Keratinocyte (primary cell): ENCODE measurements around the gene BORCS5.

Experiments
- EZH2 ChIP-seq: IDR thresholded peaks from one replicate; pipeline ENCODE4 v1.6.1; 2012; ENCODE audit warnings: inconsistent platforms, mild to moderate bottlenecking, low read length, moderate library complexity
- TF ChIP-seq, protein P1 (sequence below), 3 experiments: IDR thresholded peaks in 1 of 3; conservative IDR thresholded peaks in 1 of 3; optimal IDR thresholded peaks in 1 of 3; 2 replicates in 2 of 3; 3 replicates in 1 of 3; pipeline versions ENCODE3 to v1.5.1; 2011; ENCODE audit warnings: low read length in 3 of 3, mild to moderate bottlenecking in 3 of 3, moderate library complexity in 2 of 3, control low read depth in 1 of 3, inconsistent platforms in 1 of 3; ENCODE audit not compliant: insufficient read depth in 2 of 3; ENCODE audit errors: extremely low read depth in 1 of 3

DNA sequence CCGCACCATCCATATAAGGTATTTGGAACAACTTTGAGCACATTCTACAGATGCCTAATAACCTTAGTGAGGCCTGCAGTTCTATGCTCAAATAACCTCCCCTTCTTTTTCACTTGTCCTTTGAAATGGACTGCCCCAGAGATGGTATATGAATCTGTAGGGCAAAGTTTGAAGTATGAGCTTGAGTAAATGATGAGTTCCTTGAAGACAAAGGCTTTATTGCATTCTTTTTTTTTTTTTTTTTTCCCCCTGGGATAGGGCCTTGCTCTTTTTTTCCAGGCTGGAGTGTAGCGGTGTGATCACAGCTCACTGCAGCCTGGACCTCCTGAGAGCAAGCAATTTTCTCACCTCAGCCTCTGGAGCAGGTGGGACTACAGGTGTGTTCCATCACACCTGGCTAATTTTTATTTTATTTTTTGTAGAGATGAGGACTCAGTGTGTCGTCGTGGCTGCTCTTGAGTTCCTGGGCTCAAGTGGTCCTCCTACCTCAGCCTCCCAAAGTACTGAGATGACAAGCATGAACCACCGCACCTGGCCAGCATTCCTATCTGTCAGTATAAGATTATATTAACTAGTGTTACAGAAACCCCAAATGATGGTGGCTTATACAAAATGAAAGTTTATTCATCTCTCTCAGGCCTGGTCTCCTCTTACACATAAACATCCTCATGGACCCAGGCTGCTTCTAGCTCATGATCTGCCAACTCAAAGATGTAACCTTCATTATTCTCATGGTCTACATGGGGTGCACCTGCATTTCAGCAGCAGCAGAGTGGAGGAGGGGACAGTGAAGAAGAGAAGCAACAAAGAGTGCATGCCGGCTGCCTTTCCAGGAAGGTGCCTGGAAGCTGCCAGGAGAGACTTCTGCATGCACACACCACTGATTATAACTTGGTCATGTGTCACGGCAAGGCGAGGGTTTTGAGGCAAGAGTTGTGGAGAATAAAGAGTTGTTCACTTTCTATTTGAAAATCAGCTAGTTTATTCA is 104.4 kb downstream of the BORCS5 start:
- TF ChIP-seq, protein P1, sequence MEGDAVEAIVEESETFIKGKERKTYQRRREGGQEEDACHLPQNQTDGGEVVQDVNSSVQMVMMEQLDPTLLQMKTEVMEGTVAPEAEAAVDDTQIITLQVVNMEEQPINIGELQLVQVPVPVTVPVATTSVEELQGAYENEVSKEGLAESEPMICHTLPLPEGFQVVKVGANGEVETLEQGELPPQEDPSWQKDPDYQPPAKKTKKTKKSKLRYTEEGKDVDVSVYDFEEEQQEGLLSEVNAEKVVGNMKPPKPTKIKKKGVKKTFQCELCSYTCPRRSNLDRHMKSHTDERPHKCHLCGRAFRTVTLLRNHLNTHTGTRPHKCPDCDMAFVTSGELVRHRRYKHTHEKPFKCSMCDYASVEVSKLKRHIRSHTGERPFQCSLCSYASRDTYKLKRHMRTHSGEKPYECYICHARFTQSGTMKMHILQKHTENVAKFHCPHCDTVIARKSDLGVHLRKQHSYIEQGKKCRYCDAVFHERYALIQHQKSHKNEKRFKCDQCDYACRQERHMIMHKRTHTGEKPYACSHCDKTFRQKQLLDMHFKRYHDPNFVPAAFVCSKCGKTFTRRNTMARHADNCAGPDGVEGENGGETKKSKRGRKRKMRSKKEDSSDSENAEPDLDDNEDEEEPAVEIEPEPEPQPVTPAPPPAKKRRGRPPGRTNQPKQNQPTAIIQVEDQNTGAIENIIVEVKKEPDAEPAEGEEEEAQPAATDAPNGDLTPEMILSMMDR (optimal IDR thresholded peaks at IDR 0.05 in 1 of 3, IDR thresholded peaks at IDR 0.05 in 1 of 3, conservative IDR thresholded peaks at IDR 0.05 in 1 of 3; ENCODE audit: extremely low read depth in 1 of 3, insufficient read depth in 2 of 3, low read length in 3 of 3) = no peak
- TF ChIP-seq EZH2 = no peak
